HCT116 (cell line): ENCODE measurements around the gene HSPA12A. TPM values are rescaled to one million over a fixed set of nuclear protein-coding genes. Genes with fewer than 3 reads are reported as not detected.

ENCODE experiments used
- ATAC-seq: fragments of 200-7000 bp; cut with Tn5 transposase; 2 replicates; pipeline ENCODE4 v1.9.1; 2020; ENCODE audit warnings: mild to moderate bottlenecking, moderate library complexity
- BruUV-seq: library from RNA; stranded (reverse); fragments of 400-500 nt; replicated peaks from 2 replicates; lab custom pipeline; 2021; lab: Mats Ljungman, UMichigan
- CTCF ChIA-PET: fragments of 300-600 bp; sonication (Branson Sonifier 250); formaldehyde crosslinking; loops from one replicate; lab custom pipeline; 2021; ENCODE audit warnings: antibody characterized with exemption; lab: Charles Lee
- POLR2A ChIA-PET: fragments of 300-600, 350-600 bp; sonication (Branson Sonifier 250); formaldehyde crosslinking; loops from one replicate; lab custom pipeline; 2021; ENCODE audit warnings: antibody characterized with exemption; lab: Charles Lee
- RAD21 ChIA-PET, 2 experiments: fragments of 300-600 bp; sonication (Branson Sonifier 250); formaldehyde crosslinking; loops; one replicate each; lab custom pipeline; 2023; ENCODE audit warnings: low total read pairs in 2 of 2; ENCODE audit not compliant: uncharacterized antibody in 2 of 2, unreplicated experiment in 2 of 2, low non-redundant PET in 1 of 2; lab: Charles Lee
- DNase-seq: peaks from one replicate; pipeline ENCODE4 v3.0.0-alpha.2; 2010; ENCODE audit warnings: low read depth, low spot score
- H2AFZ ChIP-seq: fragments of 200-600 bp; shearing (Covaris generic), sonication (generic); 2 replicates; pipeline ENCODE4 v1.6.1; 2017; ENCODE audit warnings: low read depth, mixed run types, mixed read lengths, antibody characterized with exemption, low read length; ENCODE audit not compliant: poor library complexity, severe bottlenecking
- H3K27ac ChIP-seq: 2 replicates; pipeline ENCODE4 v1.5.1; 2012; ENCODE audit warnings: low read depth, low read length
- H3K27me3 ChIP-seq: fragments of 200-600 bp; sonication (generic); 2 replicates; pipeline ENCODE4 v1.6.1; 2016; ENCODE audit warnings: mixed run types, low read length, mixed read lengths; ENCODE audit not compliant: insufficient read depth
- H3K36me3 ChIP-seq, 2 experiments: fragments of 200-500 bp in 1 of 2; fragments of 200-600 bp in 1 of 2; sonication (Bioruptor generic) in 1 of 2; sonication (generic) in 1 of 2; 2 replicates each; pipeline versions ENCODE4 v1.5.1 to v1.6.1; 2014 to 2016; ENCODE audit warnings: low read length in 2 of 2, inconsistent platforms in 1 of 2, mixed read lengths in 1 of 2, mixed run types in 1 of 2; ENCODE audit not compliant: insufficient read depth in 2 of 2, control insufficient read depth in 1 of 2
- H3K4me1 ChIP-seq, 2 experiments: fragments of 200-600 bp in 1 of 2; sonication (generic) in 1 of 2; 2 replicates each; pipeline versions ENCODE4 v1.5.1 to v1.6.1; 2012 to 2017; ENCODE audit warnings: low read length in 2 of 2, inconsistent platforms in 1 of 2, mild to moderate bottlenecking in 1 of 2, mixed read lengths in 1 of 2, mixed run types in 1 of 2, moderate library complexity in 1 of 2; ENCODE audit not compliant: insufficient read depth in 2 of 2, control insufficient read depth in 1 of 2
- H3K4me2 ChIP-seq: fragments of 200-600 bp; sonication (generic); 2 replicates; pipeline ENCODE4 v1.6.1; 2017; ENCODE audit warnings: mixed run types, low read length, mixed read lengths
- H3K4me3 ChIP-seq, 2 experiments: fragments of 200-600 bp in 1 of 2; sonication (generic) in 1 of 2; replicated peaks in 1 of 2; 2 replicates each; pipeline ENCODE4 v1.5.1; 2011 to 2016; ENCODE audit warnings: low read length in 2 of 2, control low read depth in 1 of 2, low read depth in 1 of 2, mild to moderate bottlenecking in 1 of 2, mixed read lengths in 1 of 2, mixed run types in 1 of 2
- H3K79me2 ChIP-seq: fragments of 200-600 bp; sonication (generic); 2 replicates; pipeline ENCODE4 v1.6.1; 2017; ENCODE audit warnings: mild to moderate bottlenecking, mixed run types, low read length, moderate library complexity, mixed read lengths; ENCODE audit not compliant: insufficient read depth
- H3K9ac ChIP-seq: fragments of 200-600 bp; sonication (generic); 2 replicates; pipeline ENCODE4 v1.6.1; 2016; ENCODE audit warnings: low read length, mixed read lengths
- H3K9me2 ChIP-seq: fragments of 200-600 bp; sonication (generic), shearing (Covaris generic); 2 replicates; pipeline ENCODE4 v1.6.1; 2017; ENCODE audit warnings: mixed run types, mild to moderate bottlenecking, moderate library complexity; ENCODE audit not compliant: insufficient read depth
- H3K9me3 ChIP-seq, 2 experiments: fragments of 200-500 bp in 1 of 2; fragments of 200-600 bp in 1 of 2; sonication (Bioruptor generic) in 1 of 2; sonication (generic) in 1 of 2; 2 replicates each; pipeline ENCODE4 v1.6.1; 2014 to 2017; ENCODE audit warnings: low read length in 2 of 2, mixed read lengths in 2 of 2, inconsistent platforms in 1 of 2, low read depth in 1 of 2, mild to moderate bottlenecking in 1 of 2, mixed run types in 1 of 2, moderate library complexity in 1 of 2; ENCODE audit not compliant: control insufficient read depth in 1 of 2, insufficient read depth in 1 of 2
- H4K20me1 ChIP-seq: fragments of 200-600 bp; sonication (generic), shearing (Covaris generic); 2 replicates; pipeline ENCODE4 v1.6.1; 2017; ENCODE audit warnings: mixed run types, mild to moderate bottlenecking, moderate library complexity; ENCODE audit not compliant: insufficient read depth
- ATF3 ChIP-seq: IDR thresholded peaks from 2 replicates; pipeline ENCODE4 v1.6.1; 2012
- CBX3 ChIP-seq: IDR thresholded peaks from 2 replicates; pipeline ENCODE4 v1.6.1; 2012; ENCODE audit warnings: low read depth
- CEBPB ChIP-seq: IDR thresholded peaks from 2 replicates; pipeline ENCODE4 v1.6.1; 2012; ENCODE audit warnings: low read depth
- EGR1 ChIP-seq: IDR thresholded peaks from 2 replicates; pipeline ENCODE4 v1.6.1; 2012; ENCODE audit warnings: low read depth
- EZH2phosphoT487 ChIP-seq: fragments of 200-600 bp; IDR thresholded peaks from 2 replicates; pipeline ENCODE4 v1.6.1; 2018; ENCODE audit warnings: antibody characterized with exemption, borderline replicate concordance
- JUND ChIP-seq: IDR thresholded peaks from 2 replicates; pipeline ENCODE4 v1.6.1; 2012
- MAX ChIP-seq: IDR thresholded peaks from 2 replicates; pipeline ENCODE4 v1.6.1; 2012
- POLR2AphosphoS5 ChIP-seq: IDR thresholded peaks from 2 replicates; pipeline ENCODE4 v1.6.1; 2011; ENCODE audit warnings: mild to moderate bottlenecking, low read depth, low read length, moderate library complexity
- RAD21 ChIP-seq: IDR thresholded peaks from 2 replicates; pipeline ENCODE4 v1.6.1; 2012; ENCODE audit warnings: low read depth, mild to moderate bottlenecking
- SIN3A ChIP-seq: IDR thresholded peaks from 2 replicates; pipeline ENCODE4 v1.6.1; 2012; ENCODE audit warnings: low read depth
- SP1 ChIP-seq: IDR thresholded peaks from 2 replicates; pipeline ENCODE4 v1.6.1; 2012; ENCODE audit warnings: low read depth
- TCF7L2 ChIP-seq: IDR thresholded peaks from 2 replicates; pipeline ENCODE4 v1.7.0; 2011; ENCODE audit warnings: borderline replicate concordance, inconsistent platforms; ENCODE audit not compliant: insufficient read depth, insufficient read length; ENCODE audit errors: extremely low read depth
- ZBTB33 ChIP-seq: IDR thresholded peaks from 2 replicates; pipeline ENCODE4 v1.6.1; 2011; ENCODE audit warnings: mild to moderate bottlenecking, low read length, moderate library complexity; ENCODE audit not compliant: insufficient replicate concordance; ENCODE audit errors: extremely low read depth
- ZFX ChIP-seq: fragments of 450-650 bp; IDR thresholded peaks from 2 replicates; pipeline ENCODE4 v1.6.1; 2017
- intact Hi-C: fragments of 100-400 bp; cut with micrococcal nuclease; formaldehyde crosslinking; loops from 2 replicates; pipeline ENCODE4 v1.10.0; 2022
- total RNA-seq: library from RNA; stranded (reverse); gene quantifications from one replicate; pipeline ENCODE4 v1.2.1, GENCODE V29; 2021; ENCODE audit not compliant: unreplicated experiment

Gene HSPA12A
- total RNA-seq, 1 experiment from 2014 or later, result 19.8 TPM

- no peak for DNase-seq
- H4K20me1 ChIP-seq, result no peaks in the 10 kb centered on the region
- H3K4me2 ChIP-seq, result no peak overlapping the region
- H3K27ac ChIP-seq, result no peak overlapping the region
- intact Hi-C loops, result no loop called here
- H3K36me3 ChIP-seq, result no peaks in the 10 kb centered on the region
- H3K79me2 ChIP-seq, result no peaks in the 10 kb centered on the region
- H3K9me2 ChIP-seq, result no peaks in the 10 kb centered on the region
- ATAC-seq, result no peak
- BruUV-seq, result no TSS peak
- H3K4me3 ChIP-seq, result no peak overlapping the region
- CTCF ChIA-PET, result no interaction called here
- POLR2A ChIA-PET, result no interaction called here
- TF ChIP-seq EZH2phosphoT487 (no peak), JUND (no peak), TCF7L2 (no peak), SP1 (no peak), CEBPB (no peak), POLR2AphosphoS5 (no peak), ZFX (no peak), SIN3A (no peak), RAD21 (no peak), ZBTB33 (no peak), MAX (no peak), CBX3 (no peak), ATF3 (no peak), EGR1 (no peak)
- H3K4me1 ChIP-seq, result no peaks in the 10 kb centered on the region
- RAD21 ChIA-PET, result no interaction called here
- H2AFZ ChIP-seq, result no peak overlapping the region
- no peaks in the 10 kb centered on the region for H3K9me3 ChIP-seq
- no peak overlapping the region for H3K9ac ChIP-seq
- peaks cover 5% of the 10 kb centered on the region; the same call in 1 of the 2 replicates for H3K27me3 ChIP-seq
Measured at GRCh38 chr10:116646502-116646901, 95.9 kb downstream of the HSPA12A start.
